GM13977 (cell line): Measurements from ENCODE around the gene CACNG7.
"Not testable (repeated sequence)": the region's sequence is repeated elsewhere in the genome, so short reads cannot be mapped to it uniquely, and the experiment has no call there.

Source experiments
- DNase-seq: peaks from one replicate; pipeline ENCODE4 v3.0.0; 2012; ENCODE audit warnings: low spot score
- in situ Hi-C: fragments of 300-500 bp; cut with MboI; formaldehyde crosslinking; loops from one replicate; pipeline ENCODE4 v1.12.0; 2022; ENCODE audit warnings: low sequenced_read_pairs, low pct_unique_long_range_greater_than_20kb, mixed read lengths, inconsistent platforms; ENCODE audit not compliant: unreplicated experiment
- TF ChIP-seq, protein P1 (sequence below): IDR thresholded peaks from 2 replicates; pipeline ENCODE4 v1.5.1; 2012; ENCODE audit warnings: mild to moderate bottlenecking, control low read depth; ENCODE audit not compliant: insufficient read depth; ENCODE audit errors: extremely low read depth, missing control alignments

The CACNG7 gene

DNA sequence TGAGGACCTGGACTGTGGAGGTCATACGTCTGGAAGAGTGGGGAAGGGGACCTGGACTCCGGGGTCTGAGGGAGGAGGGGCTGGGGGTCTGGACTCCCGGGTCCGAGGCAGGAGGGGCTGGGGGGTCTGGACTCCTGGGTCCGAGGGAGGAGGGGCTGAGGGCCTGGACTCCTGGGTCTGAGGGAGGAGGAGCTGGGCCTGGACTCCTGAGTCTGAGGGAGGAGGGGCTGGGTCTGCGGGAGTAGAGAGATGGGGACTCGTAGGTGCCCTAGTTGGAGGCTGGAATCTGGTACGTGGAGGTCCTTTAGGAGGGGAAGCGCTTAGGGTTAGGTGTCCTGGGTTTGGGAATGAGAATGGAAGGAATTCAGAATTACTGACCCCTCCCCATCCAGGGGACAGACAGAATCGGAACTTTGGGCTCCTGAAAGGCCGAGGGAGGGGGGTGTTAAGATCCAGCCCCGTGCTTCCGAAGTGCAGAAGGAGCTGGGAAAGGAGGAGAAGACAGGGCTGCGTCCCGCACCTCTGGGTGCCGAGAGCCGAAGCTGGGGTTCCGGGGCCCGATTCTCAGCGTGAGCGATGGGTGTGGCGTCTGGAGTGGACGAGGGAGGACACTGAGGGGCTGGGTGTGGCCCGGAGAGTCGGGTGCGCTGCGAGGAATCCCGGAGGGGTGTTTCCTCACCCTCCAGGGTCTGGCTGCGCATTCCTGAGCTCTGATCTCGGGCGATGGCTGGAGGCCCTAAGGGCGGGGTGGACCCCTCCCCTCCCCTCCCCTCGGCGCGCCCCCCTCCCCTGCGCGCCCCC lies 40.8 kb upstream of the CACNG7 start:
- in situ Hi-C loops, result no loop called here
- peak; percentile 62 for DNase-seq
- TF ChIP-seq, protein P1, sequence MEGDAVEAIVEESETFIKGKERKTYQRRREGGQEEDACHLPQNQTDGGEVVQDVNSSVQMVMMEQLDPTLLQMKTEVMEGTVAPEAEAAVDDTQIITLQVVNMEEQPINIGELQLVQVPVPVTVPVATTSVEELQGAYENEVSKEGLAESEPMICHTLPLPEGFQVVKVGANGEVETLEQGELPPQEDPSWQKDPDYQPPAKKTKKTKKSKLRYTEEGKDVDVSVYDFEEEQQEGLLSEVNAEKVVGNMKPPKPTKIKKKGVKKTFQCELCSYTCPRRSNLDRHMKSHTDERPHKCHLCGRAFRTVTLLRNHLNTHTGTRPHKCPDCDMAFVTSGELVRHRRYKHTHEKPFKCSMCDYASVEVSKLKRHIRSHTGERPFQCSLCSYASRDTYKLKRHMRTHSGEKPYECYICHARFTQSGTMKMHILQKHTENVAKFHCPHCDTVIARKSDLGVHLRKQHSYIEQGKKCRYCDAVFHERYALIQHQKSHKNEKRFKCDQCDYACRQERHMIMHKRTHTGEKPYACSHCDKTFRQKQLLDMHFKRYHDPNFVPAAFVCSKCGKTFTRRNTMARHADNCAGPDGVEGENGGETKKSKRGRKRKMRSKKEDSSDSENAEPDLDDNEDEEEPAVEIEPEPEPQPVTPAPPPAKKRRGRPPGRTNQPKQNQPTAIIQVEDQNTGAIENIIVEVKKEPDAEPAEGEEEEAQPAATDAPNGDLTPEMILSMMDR, result no peak

DNA sequence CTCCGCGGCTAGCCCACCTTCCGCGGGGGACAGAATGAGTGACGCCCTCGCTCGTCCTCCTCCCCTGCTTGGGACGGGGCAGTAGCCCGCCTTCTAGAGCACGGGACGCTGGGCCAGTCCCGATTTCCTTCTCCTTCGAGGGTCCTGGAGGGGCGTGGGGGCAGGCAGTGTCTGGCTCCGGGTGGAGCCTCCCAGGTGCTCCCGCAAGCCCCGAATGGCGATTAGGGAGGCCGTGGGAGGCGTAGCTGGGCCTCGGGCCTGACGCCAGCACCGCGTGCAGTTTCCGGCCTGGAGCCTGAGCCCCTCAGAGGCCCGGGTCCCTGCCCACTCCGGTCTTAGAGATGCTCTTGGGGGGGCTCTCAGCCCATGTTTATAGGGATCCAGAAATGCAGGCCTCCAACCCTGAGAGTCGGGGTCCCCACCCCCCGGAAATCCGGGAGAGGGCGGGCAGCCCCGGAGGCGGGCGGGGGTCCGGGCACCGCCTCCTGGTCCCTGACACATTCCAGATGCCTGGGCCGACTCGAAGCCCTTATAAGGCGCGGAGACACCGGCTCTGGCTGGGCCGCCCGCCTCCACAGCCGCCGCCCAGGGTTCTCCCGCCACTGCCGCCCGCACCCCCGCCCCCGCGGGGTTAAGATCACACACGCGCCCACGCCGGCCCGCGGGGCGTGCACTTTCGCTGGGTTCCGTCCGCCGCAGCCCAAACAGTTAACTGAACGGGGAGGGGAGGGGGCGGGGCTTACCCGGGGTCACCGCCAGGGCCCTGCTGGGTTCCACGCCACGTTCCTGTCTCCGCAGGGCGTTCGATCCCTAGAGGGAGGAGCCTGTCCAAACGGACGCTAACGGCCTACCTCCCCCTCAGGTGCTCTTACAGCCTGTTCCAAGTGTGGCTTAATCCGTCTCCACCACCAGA lies 39.9 kb upstream of the CACNG7 start:
- DNase-seq, result peak; percentile 91
- in situ Hi-C loops, result no loop called here
- TF ChIP-seq, protein P1, result peak; percentile 2

GRCh38 chr19:53869805-53870484 lies 39.1 kb upstream of the CACNG7 start:
- DNase-seq, in situ Hi-C loops: not testable (repeated sequence)

- TF ChIP-seq, protein P1, result no peak
- DNase-seq, result peak; percentile 69
- in situ Hi-C loops, result no loop called here
These were observed 38.6 kb upstream of the CACNG7 start for GRCh38 chr19:53870485-53870844.

GRCh38 chr19:53871454-53871853 lies 37.6 kb upstream of the CACNG7 start:
- DNase-seq, result peak; percentile 18
- in situ Hi-C loops, result no loop called here
- TF ChIP-seq, protein P1, result no peak

DNA sequence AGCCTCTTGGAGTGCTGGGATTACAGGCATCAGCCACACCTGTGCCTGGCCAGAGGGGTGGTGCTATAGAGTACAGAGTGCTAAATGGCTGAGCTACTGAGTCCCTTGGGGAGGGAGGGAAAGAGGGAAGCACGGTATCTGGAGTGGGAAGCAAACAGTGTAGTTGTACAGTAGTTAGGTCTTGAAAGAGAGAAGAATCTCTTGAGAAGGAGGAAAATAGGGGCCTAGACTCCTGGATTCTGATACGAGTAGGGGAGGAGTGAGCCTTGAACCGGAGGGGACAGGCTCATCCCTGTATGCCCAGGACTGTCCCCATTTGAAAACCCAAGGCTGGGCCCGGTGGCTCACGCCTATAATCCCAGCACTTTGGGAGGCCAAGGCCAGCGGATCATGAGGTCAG lies 36.3 kb upstream of the CACNG7 start:
- DNase-seq, result peak; percentile 8
- in situ Hi-C loops, result no loop called here
- TF ChIP-seq, protein P1, result no peak
